ENCODE data around the gene IMMP2L.

Gene IMMP2L

GRCh38 chr7:110827936-110828335, 734.4 kb downstream of the IMMP2L start:
- DNase-seq (ENCODE audit: extremely low spot score), result no peak
- CTCF ChIA-PET, result no interaction called here
- POLR2A ChIA-PET, result no interaction called here
- TF ChIP-seq NFRKB (IDR thresholded peaks at IDR 0.05) (no peak), FOXM1 (IDR thresholded peaks at IDR 0.05; ENCODE audit: borderline replicate concordance) (no peak), ARNT (IDR thresholded peaks at IDR 0.05) (no peak)

- DNase-seq (ENCODE audit: extremely low spot score), result no peak
- ChIA-PET POLR2A (no interaction called here), CTCF (no interaction called here)
- TF ChIP-seq TARDBP (IDR thresholded peaks at IDR 0.05), result no peak
- no peak for TF ChIP-seq NFRKB (IDR thresholded peaks at IDR 0.05)
- TF ChIP-seq CTBP1 (IDR thresholded peaks at IDR 0.05; ENCODE audit: borderline replicate concordance), result no peak
- no peak for TF ChIP-seq BHLHE40 (IDR thresholded peaks at IDR 0.05; ENCODE audit: borderline replicate concordance)
- TF ChIP-seq ELF4 (IDR thresholded peaks at IDR 0.05), result no peak
- TF ChIP-seq FOXA1 (IDR thresholded peaks at IDR 0.05), result no peak
- TF ChIP-seq FOXM1 (IDR thresholded peaks at IDR 0.05; ENCODE audit: borderline replicate concordance), result no peak
- no peak for TF ChIP-seq SUZ12 (IDR thresholded peaks at IDR 0.05)
- TF ChIP-seq LEF1 (IDR thresholded peaks at IDR 0.05; ENCODE audit: borderline replicate concordance), result no peak
- no peak for TF ChIP-seq HDGF (IDR thresholded peaks at IDR 0.05; ENCODE audit: borderline replicate concordance)
- TF ChIP-seq ARNT (IDR thresholded peaks at IDR 0.05), result no peak
- TF ChIP-seq ZNF384 (IDR thresholded peaks at IDR 0.05), result no peak
- no peak for TF ChIP-seq L3MBTL2 (conservative IDR thresholded peaks at IDR 0.05)
- TF ChIP-seq FOXK2 (IDR thresholded peaks at IDR 0.05), result no peak
- TF ChIP-seq SP1 (IDR thresholded peaks at IDR 0.05), result no peak
Observed at GRCh38 chr7:110827287-110827855, 734.9 kb downstream of the IMMP2L start.

- TF ChIP-seq L3MBTL2 (conservative IDR thresholded peaks at IDR 0.05), result no peak
- no peak for TF ChIP-seq ZNF384 (IDR thresholded peaks at IDR 0.05)
- no peak for TF ChIP-seq BHLHE40 (IDR thresholded peaks at IDR 0.05; ENCODE audit: borderline replicate concordance)
- no peak for TF ChIP-seq ELF4 (IDR thresholded peaks at IDR 0.05)
- no peak for TF ChIP-seq FOXK2 (IDR thresholded peaks at IDR 0.05)
- TF ChIP-seq SP1 (IDR thresholded peaks at IDR 0.05), result no peak
- TF ChIP-seq TARDBP (IDR thresholded peaks at IDR 0.05), result no peak
- no peak for TF ChIP-seq CTBP1 (IDR thresholded peaks at IDR 0.05; ENCODE audit: borderline replicate concordance)
- no peak for TF ChIP-seq NFRKB (IDR thresholded peaks at IDR 0.05)
- no peak for TF ChIP-seq ARNT (IDR thresholded peaks at IDR 0.05)
- ChIA-PET POLR2A (no interaction called here), CTCF (no interaction called here)
- DNase-seq (ENCODE audit: extremely low spot score), result no peak
Observed at GRCh38 chr7:110813986-110814385, 748.3 kb downstream of the IMMP2L start.

- DNase-seq (ENCODE audit: extremely low spot score), result no peak
- TF ChIP-seq ARNT (IDR thresholded peaks at IDR 0.05), result no peak
- TF ChIP-seq NFRKB (IDR thresholded peaks at IDR 0.05), result no peak
- no peak for TF ChIP-seq FOXK2 (IDR thresholded peaks at IDR 0.05)
- TF ChIP-seq L3MBTL2 (conservative IDR thresholded peaks at IDR 0.05), result no peak
- TF ChIP-seq FOXM1 (IDR thresholded peaks at IDR 0.05; ENCODE audit: borderline replicate concordance), result no peak
- no peak for TF ChIP-seq TARDBP (IDR thresholded peaks at IDR 0.05)
- TF ChIP-seq SP1 (IDR thresholded peaks at IDR 0.05), result no peak
- no peak for TF ChIP-seq FOXA1 (IDR thresholded peaks at IDR 0.05)
- no peak for TF ChIP-seq CTBP1 (IDR thresholded peaks at IDR 0.05; ENCODE audit: borderline replicate concordance)
- TF ChIP-seq BHLHE40 (IDR thresholded peaks at IDR 0.05; ENCODE audit: borderline replicate concordance), result no peak
- no peak for TF ChIP-seq SUZ12 (IDR thresholded peaks at IDR 0.05)
- ChIA-PET CTCF (no interaction called here), POLR2A (no interaction called here)
Observed at GRCh38 chr7:110809832-110810231, 752.5 kb downstream of the IMMP2L start.

GRCh38 chr7:110808361-110808760, 753.9 kb downstream of the IMMP2L start:
- no peak for DNase-seq (ENCODE audit: extremely low spot score)
- TF ChIP-seq BHLHE40 (IDR thresholded peaks at IDR 0.05; ENCODE audit: borderline replicate concordance) (no peak), FOXK2 (IDR thresholded peaks at IDR 0.05) (no peak), PKNOX1 (IDR thresholded peaks at IDR 0.05) (no peak), SUZ12 (IDR thresholded peaks at IDR 0.05) (no peak), TARDBP (IDR thresholded peaks at IDR 0.05) (no peak), NFRKB (IDR thresholded peaks at IDR 0.05) (no peak), ZNF384 (IDR thresholded peaks at IDR 0.05) (no peak)
- CTCF ChIA-PET, result no interaction called here
- POLR2A ChIA-PET, result no interaction called here

GRCh38 chr7:110804501-110804900, 757.8 kb downstream of the IMMP2L start:
- ChIA-PET CTCF (interaction anchor here (0.7 kb wide), 1 partner anchor 1899 kb away, joined by 3 read pairs; no protein-coding TSS in a partner anchor), POLR2A (no interaction called here)
- no peak for TF ChIP-seq FOXA1 (IDR thresholded peaks at IDR 0.05)
- no peak for TF ChIP-seq CTBP1 (IDR thresholded peaks at IDR 0.05; ENCODE audit: borderline replicate concordance)
- TF ChIP-seq SUZ12 (IDR thresholded peaks at IDR 0.05), result no peak
- no peak for TF ChIP-seq SP1 (IDR thresholded peaks at IDR 0.05)
- TF ChIP-seq L3MBTL2 (conservative IDR thresholded peaks at IDR 0.05), result no peak
- no peak for TF ChIP-seq ELF4 (IDR thresholded peaks at IDR 0.05)
- no peak for TF ChIP-seq ARNT (IDR thresholded peaks at IDR 0.05)
- no peak for DNase-seq (ENCODE audit: extremely low spot score)

- TF ChIP-seq BHLHE40 (IDR thresholded peaks at IDR 0.05; ENCODE audit: borderline replicate concordance), result no peak
- TF ChIP-seq ZNF384 (IDR thresholded peaks at IDR 0.05), result no peak
- no peak for TF ChIP-seq CTBP1 (IDR thresholded peaks at IDR 0.05; ENCODE audit: borderline replicate concordance)
- no peak for TF ChIP-seq NFRKB (IDR thresholded peaks at IDR 0.05)
- TF ChIP-seq SUZ12 (IDR thresholded peaks at IDR 0.05), result no peak
- no peak for TF ChIP-seq LEF1 (IDR thresholded peaks at IDR 0.05; ENCODE audit: borderline replicate concordance)
- no peak for TF ChIP-seq SP1 (IDR thresholded peaks at IDR 0.05)
- TF ChIP-seq HDGF (IDR thresholded peaks at IDR 0.05; ENCODE audit: borderline replicate concordance), result no peak
- TF ChIP-seq ARNT (IDR thresholded peaks at IDR 0.05), result no peak
- TF ChIP-seq FOXA1 (IDR thresholded peaks at IDR 0.05), result no peak
- no peak for TF ChIP-seq FOXM1 (IDR thresholded peaks at IDR 0.05; ENCODE audit: borderline replicate concordance)
- POLR2A ChIA-PET, result no interaction called here
- DNase-seq (ENCODE audit: extremely low spot score), result no peak
- CTCF ChIA-PET, result no interaction called here
Observed at GRCh38 chr7:110803602-110804143, 758.6 kb downstream of the IMMP2L start.
